ENCODE data around the gene VPS13A. TPM values are rescaled to one million over a fixed set of nuclear protein-coding genes. Genes with fewer than 3 reads are reported as not detected.

VPS13A gene
- total RNA-seq, 1 experiment from 2014 or later, result 52.8 TPM

GRCh38 chr9:77328102-77328501 is 150.8 kb downstream of the VPS13A start:
- ChIA-PET CTCF (no interaction called here), RAD21 (ENCODE audit: low non-redundant PET in 1 of 2, low total read pairs in 2 of 2, uncharacterized antibody in 2 of 2, unreplicated experiment in 2 of 2) (no interaction called here), POLR2A (interaction anchor here (0.5 to 1.3 kb wide), 2 partner anchors 14 to 44 kb away, joined by 3 read pairs; no protein-coding TSS in a partner anchor)
- Histone ChIP-seq H4K20me1 (ENCODE audit: insufficient read depth) (0 out of 2 replicates have a peak, but pooled peaks cover 3% of the 10 kb centered on the region), H3K9ac (ENCODE audit: low read length) (no peak overlapping the region), H3K27ac (ENCODE audit: low read depth, low read length) (no peak overlapping the region), H3K36me3 (ENCODE audit: control insufficient read depth in 1 of 2, insufficient read depth in 2 of 2, low read length in 2 of 2) (peaks cover 2 to 4% of the 10 kb centered on the region in 2 experiments; a peak in 1 of 4 replicates), H3K9me3 (ENCODE audit: control insufficient read depth in 1 of 2, insufficient read depth in 1 of 2, low read depth in 1 of 2, low read length in 2 of 2) (no peaks in the 10 kb centered on the region), H3K4me1 (ENCODE audit: control insufficient read depth in 1 of 2, insufficient read depth in 2 of 2, low read length in 2 of 2) (no peaks in the 10 kb centered on the region), H3K9me2 (ENCODE audit: insufficient read depth) (no peaks in the 10 kb centered on the region), H3K4me2 (ENCODE audit: low read length) (no peak overlapping the region), H3K4me3 (replicated peaks in 1 of 2; ENCODE audit: low read depth in 1 of 2, low read length in 2 of 2) (no peak overlapping the region), H3K27me3 (ENCODE audit: insufficient read depth, low read length) (no peaks in the 10 kb centered on the region), H2AFZ (ENCODE audit: low read depth, low read length, poor library complexity, severe bottlenecking) (no peak overlapping the region), H3K79me2 (ENCODE audit: insufficient read depth, low read length) (no peaks in the 10 kb centered on the region)
- DNase-seq (ENCODE audit: low read depth, low spot score), result no peak
- no peak for ATAC-seq
- intact Hi-C loops (cut with micrococcal nuclease), result no loop called here
- no TSS peak for BruUV-seq (replicated peaks)
- TF ChIP-seq CBX3 (IDR thresholded peaks at IDR 0.05; ENCODE audit: low read depth) (no peak), ELF1 (IDR thresholded peaks at IDR 0.05; ENCODE audit: borderline replicate concordance, low read depth) (no peak), RAD21 (IDR thresholded peaks at IDR 0.05; ENCODE audit: low read depth) (no peak), EZH2phosphoT487 (IDR thresholded peaks at IDR 0.05; ENCODE audit: borderline replicate concordance) (no peak), FOSL1 (IDR thresholded peaks at IDR 0.05; ENCODE audit: low read depth) (no peak), POLR2A (IDR thresholded peaks at IDR 0.05; ENCODE audit: borderline replicate concordance, extremely low read depth, insufficient read depth, insufficient read length) (no peak), JUND (IDR thresholded peaks at IDR 0.05) (no peak)

GRCh38 chr9:77370064-77370463 is 192.7 kb downstream of the VPS13A start:
- Histone ChIP-seq H3K27me3 (ENCODE audit: insufficient read depth, low read length) (no peaks in the 10 kb centered on the region), H3K4me2 (ENCODE audit: low read length) (no peak overlapping the region), H3K79me2 (ENCODE audit: insufficient read depth, low read length) (no peaks in the 10 kb centered on the region), H2AFZ (ENCODE audit: low read depth, low read length, poor library complexity, severe bottlenecking) (no peak overlapping the region), H3K9me2 (ENCODE audit: insufficient read depth) (no peaks in the 10 kb centered on the region), H3K36me3 (ENCODE audit: control insufficient read depth in 1 of 2, insufficient read depth in 2 of 2, low read length in 2 of 2) (peaks cover 0 to 10% of the 10 kb centered on the region in 2 experiments; a peak in 2 of 4 replicates), H3K9me3 (ENCODE audit: control insufficient read depth in 1 of 2, insufficient read depth in 1 of 2, low read depth in 1 of 2, low read length in 2 of 2) (no peaks in the 10 kb centered on the region), H3K27ac (ENCODE audit: low read depth, low read length) (no peak overlapping the region), H3K9ac (ENCODE audit: low read length) (no peak overlapping the region), H4K20me1 (ENCODE audit: insufficient read depth) (no peaks in the 10 kb centered on the region; the same call in 1 of the 2 replicates), H3K4me3 (replicated peaks in 1 of 2; ENCODE audit: low read depth in 1 of 2, low read length in 2 of 2) (no peak overlapping the region), H3K4me1 (ENCODE audit: control insufficient read depth in 1 of 2, insufficient read depth in 2 of 2, low read length in 2 of 2) (no peaks in the 10 kb centered on the region)
- no TSS peak for BruUV-seq (replicated peaks)
- DNase-seq (ENCODE audit: low read depth, low spot score) (no peak), ATAC-seq (no peak)
- no peak for TF ChIP-seq JUND (IDR thresholded peaks at IDR 0.05)
- TF ChIP-seq POLR2AphosphoS5 (IDR thresholded peaks at IDR 0.05; ENCODE audit: low read depth, low read length), result no peak
- TF ChIP-seq YY1 (IDR thresholded peaks at IDR 0.05; ENCODE audit: extremely low read depth, insufficient replicate concordance, low read depth, low read length), result no peak
- TF ChIP-seq CEBPB (IDR thresholded peaks at IDR 0.05; ENCODE audit: low read depth), result no peak
- no peak for TF ChIP-seq ZBTB33 (IDR thresholded peaks at IDR 0.05; ENCODE audit: extremely low read depth, insufficient replicate concordance, low read length)
- no peak for TF ChIP-seq ZFX (IDR thresholded peaks at IDR 0.05)
- TF ChIP-seq RAD21 (IDR thresholded peaks at IDR 0.05; ENCODE audit: low read depth), result no peak
- no peak for TF ChIP-seq POLR2A (IDR thresholded peaks at IDR 0.05; ENCODE audit: borderline replicate concordance, extremely low read depth, insufficient read depth, insufficient read length)
- no peak for TF ChIP-seq EZH2 (IDR thresholded peaks at IDR 0.05)
- TF ChIP-seq TCF7L2 (IDR thresholded peaks at IDR 0.05; ENCODE audit: borderline replicate concordance, extremely low read depth, insufficient read depth, insufficient read length), result no peak
- intact Hi-C loops (cut with micrococcal nuclease), result no loop called here
- ChIA-PET CTCF (no interaction called here), RAD21 (ENCODE audit: low non-redundant PET in 1 of 2, low total read pairs in 2 of 2, uncharacterized antibody in 2 of 2, unreplicated experiment in 2 of 2) (no interaction called here), POLR2A (no interaction called here)

Data from HCT116 (cell line).